ENCODE data around the gene BAK1. TPM values are rescaled to one million over a fixed set of nuclear protein-coding genes. Genes with fewer than 3 reads are reported as not detected.
A peak's percentile ranks its signal among the peaks of the same experiment; 100 is the strongest.

Gene BAK1
- 28.2 TPM for total RNA-seq

GRCh38 chr6:33579828-33580714 is at the start of gene BAK1:
Gene BAK1, minus strand, starts transcription at chr6:33580276. Its CDS starts 2,672 bp downstream, at chr6:33577604.
- peak; percentile 91 for DNase-seq (ENCODE audit: low spot score)

- no peak for DNase-seq (ENCODE audit: low spot score)
These were observed 48.4 kb upstream of the BAK1 start for GRCh38 chr6:33628401-33628964.

GRCh38 chr6:33627876-33628275 is 47.8 kb upstream of the BAK1 start:
- DNase-seq (ENCODE audit: low spot score): no peak

GRCh38 chr6:33624856-33625255 is 44.8 kb upstream of the BAK1 start:
- DNase-seq (ENCODE audit: low spot score): no peak

- DNase-seq (ENCODE audit: low spot score): no peak
These were observed 43.9 kb upstream of the BAK1 start for GRCh38 chr6:33623895-33624381.

GRCh38 chr6:33622456-33623431 is 42.7 kb upstream of the BAK1 start:
- DNase-seq (ENCODE audit: low spot score): no peak

GRCh38 chr6:33621711-33622388 is 41.8 kb upstream of the BAK1 start:
- no peak for DNase-seq (ENCODE audit: low spot score)

- DNase-seq (ENCODE audit: low spot score): peak; percentile 68
These were observed 41.0 kb upstream of the BAK1 start, which contains the start of gene ITPR3 for GRCh38 chr6:33620856-33621710. Gene ITPR3, plus strand, starts transcription at chr6:33621322. Its CDS starts 281 bp downstream, at chr6:33621603.

GRCh38 chr6:33620158-33620855 is 40.2 kb upstream of the BAK1 start:
- peak; percentile 50 for DNase-seq (ENCODE audit: low spot score)

- DNase-seq (ENCODE audit: low spot score): no peak
These were observed 39.2 kb upstream of the BAK1 start for GRCh38 chr6:33619166-33619840.

- no peak for DNase-seq (ENCODE audit: low spot score)
These were observed 36.8 kb upstream of the BAK1 start for GRCh38 chr6:33616913-33617312.

- DNase-seq (ENCODE audit: low spot score): no peak
These were observed 36.0 kb upstream of the BAK1 start for GRCh38 chr6:33616113-33616512.

GRCh38 chr6:33613795-33614168 is 33.7 kb upstream of the BAK1 start:
- DNase-seq (ENCODE audit: low spot score): no peak

- no peak for DNase-seq (ENCODE audit: low spot score)
These were observed 33.2 kb upstream of the BAK1 start for GRCh38 chr6:33613146-33613794.

- DNase-seq (ENCODE audit: low spot score): peak; percentile 80
These were observed 31.0 kb upstream of the BAK1 start for GRCh38 chr6:33610779-33611732.

GRCh38 chr6:33610067-33610466 is 30.0 kb upstream of the BAK1 start:
- DNase-seq (ENCODE audit: low spot score): no peak

- no peak for DNase-seq (ENCODE audit: low spot score)
These were observed 29.5 kb upstream of the BAK1 start for GRCh38 chr6:33609528-33609927.
